EL (cell line): ENCODE data around the gene VSTM4.
A peak's percentile ranks its signal among the peaks of the same experiment; 100 is the strongest.

Experiments
- DNase-seq: peaks from one replicate; pipeline ENCODE4 v3.0.0-alpha.2; 2016

Gene VSTM4

GRCh38 chr10:49037187-49037586 lies 78.1 kb downstream of the VSTM4 start:
- DNase-seq, result peak; percentile 58

GRCh38 chr10:49036638-49037037 lies 78.7 kb downstream of the VSTM4 start:
- no peak for DNase-seq

GRCh38 chr10:49035920-49036319 lies 79.4 kb downstream of the VSTM4 start:
- no peak for DNase-seq

DNA sequence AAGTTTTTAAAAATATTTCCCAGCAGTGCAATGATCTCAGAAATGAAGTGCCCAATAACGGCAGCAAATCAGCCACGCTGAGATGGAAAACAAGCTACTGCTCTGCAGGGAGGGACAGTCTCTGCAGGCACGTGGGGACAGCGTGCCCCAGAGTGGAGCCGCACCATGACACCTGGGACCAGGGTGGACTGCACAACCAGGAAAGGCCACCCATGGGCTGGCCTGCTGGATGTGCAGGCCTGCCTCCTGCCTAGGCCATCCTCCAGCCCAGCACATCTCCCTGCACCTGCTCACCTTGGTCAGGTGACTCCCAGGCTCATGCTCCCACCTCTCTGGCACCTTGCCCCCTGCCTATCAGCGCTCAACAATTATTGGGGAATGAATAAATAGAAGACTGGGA lies 80.4 kb downstream of the VSTM4 start:
- no peak for DNase-seq

DNA sequence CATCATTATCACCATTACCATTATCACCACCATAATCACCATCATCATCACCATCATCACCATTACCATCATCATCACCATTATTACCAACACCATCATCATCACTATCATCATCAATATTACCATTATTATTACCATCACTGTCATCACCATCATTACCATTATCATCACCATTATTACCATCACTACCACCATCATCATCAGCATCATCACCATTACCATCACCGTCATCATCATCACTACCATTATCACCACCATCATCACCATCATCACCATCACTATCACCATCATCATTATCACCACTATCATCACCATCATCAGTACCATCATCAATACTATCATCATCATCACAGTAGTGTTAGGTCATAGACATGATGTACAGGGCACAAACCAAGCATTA lies 81.4 kb downstream of the VSTM4 start:
- no peak for DNase-seq

DNA sequence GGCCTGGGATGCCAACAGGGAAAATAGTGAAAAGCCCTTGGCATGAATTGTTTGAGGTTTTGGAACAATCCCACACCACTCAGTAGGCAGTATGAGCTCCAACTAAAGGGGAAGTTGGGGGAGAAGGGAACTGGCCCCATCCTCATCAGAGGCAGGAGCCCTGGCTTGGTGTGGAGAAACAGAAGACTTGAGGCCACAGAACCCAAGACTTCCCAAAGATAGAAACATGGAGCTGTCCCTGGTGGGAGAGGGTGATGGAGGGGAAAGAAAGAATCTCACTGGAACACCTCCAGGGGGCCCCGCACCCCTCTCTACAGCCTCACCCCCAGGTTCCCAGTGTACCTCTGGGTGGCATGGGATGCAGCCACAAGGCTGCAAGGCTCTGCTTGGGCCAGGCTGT lies 85.7 kb downstream of the VSTM4 start:
- DNase-seq, result no peak

DNA sequence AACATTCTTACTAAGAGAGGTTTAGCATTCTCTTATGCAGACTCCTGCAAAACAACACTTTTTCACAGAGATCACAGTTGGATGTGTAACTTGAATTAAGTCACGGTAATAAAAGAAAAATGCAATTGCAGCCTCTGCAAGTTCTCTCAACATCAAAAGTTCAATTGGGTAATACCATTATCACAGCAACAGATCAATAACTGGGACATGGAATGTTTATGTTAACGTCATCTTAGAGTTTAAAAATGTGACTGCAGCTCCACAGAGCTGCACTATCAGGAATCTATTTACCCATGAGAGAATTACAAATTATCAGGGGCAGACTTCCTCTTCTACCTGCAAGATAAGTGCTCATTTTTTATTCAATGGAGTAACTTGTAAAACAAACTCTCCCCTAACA lies 86.7 kb downstream of the VSTM4 start:
- no peak for DNase-seq

- DNase-seq, result no peak
These were observed 89.9 kb downstream of the VSTM4 start for GRCh38 chr10:49025347-49025983.

GRCh38 chr10:49024484-49024883 lies 90.8 kb downstream of the VSTM4 start:
- no peak for DNase-seq

DNA sequence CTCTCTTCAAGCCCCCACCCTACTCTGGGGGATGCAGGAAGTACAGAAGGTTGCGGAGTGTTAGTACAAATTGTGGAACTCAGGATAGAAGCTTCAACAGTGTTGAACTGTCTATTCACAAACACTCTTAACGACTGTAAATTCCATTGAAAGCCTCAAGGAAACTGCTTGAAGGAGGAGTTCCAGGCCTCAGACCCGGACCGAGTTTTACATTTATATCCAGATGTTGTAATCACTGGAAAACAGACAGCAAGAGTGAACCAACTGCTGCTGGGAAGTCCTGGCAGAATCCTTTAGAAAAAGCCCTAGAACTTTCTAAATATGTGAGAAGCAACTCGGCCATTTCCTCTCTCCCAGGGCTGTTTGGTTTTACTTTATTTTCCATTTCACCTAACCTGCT lies 91.6 kb downstream of the VSTM4 start:
- DNase-seq, result no peak

GRCh38 chr10:49023071-49023470 lies 92.3 kb downstream of the VSTM4 start:
- no peak for DNase-seq

- no peak for DNase-seq
These were observed 93.6 kb downstream of the VSTM4 start for GRCh38 chr10:49021685-49022084.

- DNase-seq, result no peak
These were observed 99.6 kb downstream of the VSTM4 start for GRCh38 chr10:49015700-49016099.

GRCh38 chr10:49012603-49013002 lies 102.7 kb downstream of the VSTM4 start:
- no peak for DNase-seq

GRCh38 chr10:49011756-49012155 lies 103.6 kb downstream of the VSTM4 start:
- DNase-seq, result no peak

GRCh38 chr10:49010865-49011264 lies 104.5 kb downstream of the VSTM4 start:
- no peak for DNase-seq

- DNase-seq, result no peak
These were observed 105.0 kb downstream of the VSTM4 start for GRCh38 chr10:49010295-49010694.

- DNase-seq, result no peak
These were observed 105.9 kb downstream of the VSTM4 start for GRCh38 chr10:49009199-49009979.

- DNase-seq, result no peak
These were observed 106.7 kb downstream of the VSTM4 start for GRCh38 chr10:49008505-49009198.

DNA sequence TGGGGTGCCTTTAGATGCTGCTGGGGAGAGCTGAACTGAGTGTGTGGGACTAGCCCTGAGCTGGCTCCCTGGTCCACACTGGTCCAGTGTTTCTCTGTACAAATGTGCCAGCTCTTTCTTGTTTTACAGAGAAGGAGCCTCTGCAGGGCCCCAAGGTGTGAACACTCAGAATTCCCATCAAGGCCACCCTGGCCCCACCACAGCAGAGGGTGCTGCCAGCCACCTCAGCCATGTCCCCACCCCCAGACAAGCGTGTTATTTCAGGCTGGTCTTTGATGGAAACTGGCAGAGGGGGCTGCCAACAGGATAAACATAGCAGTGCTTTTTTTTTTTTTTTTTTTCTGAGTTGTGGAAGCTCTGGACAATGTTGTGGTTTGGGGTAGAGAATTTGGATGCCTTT lies 107.2 kb downstream of the VSTM4 start:
- DNase-seq, result no peak

- DNase-seq, result no peak
These were observed 108.2 kb downstream of the VSTM4 start for GRCh38 chr10:49007129-49007528.

DNA sequence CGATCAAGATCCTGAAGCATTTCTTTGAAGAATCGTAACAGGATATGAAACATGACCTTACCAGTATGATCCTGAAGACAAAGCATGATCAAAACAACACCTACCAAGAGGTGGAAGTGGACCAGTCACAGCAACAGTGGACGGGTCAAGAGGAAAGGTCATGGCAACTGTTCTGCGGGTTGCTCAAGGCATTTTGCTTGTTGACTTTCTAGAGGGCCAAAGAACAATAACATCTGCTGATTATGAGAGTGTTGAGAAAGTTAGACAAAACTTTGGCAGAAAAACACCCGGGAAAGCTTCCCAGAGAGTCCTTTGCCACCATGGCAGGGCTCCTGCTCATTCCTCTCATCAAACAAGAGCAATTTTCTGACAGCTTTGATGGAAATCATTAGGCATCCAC lies 110.1 kb downstream of the VSTM4 start:
- no peak for DNase-seq

DNA sequence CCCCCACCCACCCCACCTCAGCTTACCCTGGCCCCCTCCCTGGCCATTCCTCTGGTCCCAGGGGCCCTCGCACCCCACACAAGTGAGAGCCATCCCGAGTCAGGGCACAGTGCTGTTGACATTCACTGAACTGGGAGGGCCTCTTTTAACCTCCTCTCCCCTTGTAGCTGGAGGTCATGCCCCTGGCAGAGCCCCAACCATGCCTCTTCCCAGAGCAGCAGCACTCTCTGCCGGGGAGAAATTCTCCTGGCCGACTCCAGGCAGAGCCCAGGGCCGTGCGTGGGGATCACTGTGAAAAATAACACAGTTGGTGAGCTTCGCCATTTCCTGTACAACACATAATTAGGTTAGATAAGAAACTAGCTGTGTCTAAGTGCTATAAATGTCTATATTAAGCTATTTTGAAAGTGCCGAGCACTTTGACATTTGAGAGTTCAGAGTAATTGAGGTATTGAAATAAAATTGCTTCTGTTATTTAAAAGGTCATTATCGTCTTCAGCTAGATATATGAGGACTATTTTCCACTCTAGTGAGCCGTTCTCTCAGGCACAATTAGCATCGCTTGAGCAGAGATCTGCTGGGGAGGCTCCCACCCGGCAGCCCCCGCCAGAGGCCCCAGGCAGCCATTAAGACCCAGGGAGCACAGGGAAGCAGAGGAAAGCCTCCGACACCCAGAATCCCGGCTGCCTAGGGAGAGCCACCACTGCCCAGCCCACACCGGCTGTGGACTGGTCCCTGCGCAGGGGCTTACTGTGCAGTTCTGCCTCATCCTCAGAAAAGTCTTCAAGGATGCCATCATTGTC lies 113.3 kb downstream of the VSTM4 start:
- DNase-seq, result no peak
